Natural killer cell treated with Interleukin-12 subunit alpha and Interleukin-12 subunit beta and Interleukin-15 and Interleukin-18, amount 100 ng/mL, for 72 hours (primary cell): ENCODE results near the gene MALRD1. TPM values are rescaled to one million over a fixed set of nuclear protein-coding genes. Genes with fewer than 3 reads are reported as not detected.
"Not testable (repeated sequence)": the region's sequence is repeated elsewhere in the genome, so short reads cannot be mapped to it uniquely, and the experiment has no call there.

Source experiments
- ATAC-seq, 2 donors: fragments of 150-1000 bp; cut with Tn5 transposase in 1 of 2; sonication (Bioruptor Pico), chemical (Tn5 transposase) in 1 of 2; 2 replicates each; pipeline ENCODE4 v1.10.0; 2021
- DNase-seq: peaks from one replicate; pipeline ENCODE4 v3.0.0; 2022; ENCODE audit warnings: low spot score
- H3K27ac Mint-ChIP-seq, 2 donors: 1 replicate in 1 of 2; 2 replicates in 1 of 2; pipeline ENCODE4 v1.8.0; 2022; ENCODE audit warnings: mixed read lengths in 2 of 2, mild to moderate bottlenecking in 1 of 2, moderate library complexity in 1 of 2
- H3K27me3 Mint-ChIP-seq, 2 donors: 1 replicate in 1 of 2; 2 replicates in 1 of 2; pipeline ENCODE4 v1.8.0; 2022; ENCODE audit warnings: mixed read lengths in 2 of 2
- H3K36me3 Mint-ChIP-seq: one replicate; pipeline ENCODE4 v1.8.0; 2022; ENCODE audit warnings: mixed read lengths
- H3K4me1 Mint-ChIP-seq, 2 donors: 1 replicate in 1 of 2; 2 replicates in 1 of 2; pipeline ENCODE4 v1.8.0; 2022; ENCODE audit warnings: low read depth in 2 of 2, mixed read lengths in 2 of 2, mild to moderate bottlenecking in 1 of 2
- H3K4me3 Mint-ChIP-seq: one replicate; pipeline ENCODE4 v1.8.0; 2022; ENCODE audit warnings: mixed read lengths
- H3K9me3 Mint-ChIP-seq: 2 replicates; pipeline ENCODE4 v1.8.0; 2022; ENCODE audit warnings: mixed read lengths
- total RNA-seq, 2 donors: library from RNA; stranded (reverse); gene quantifications; one replicate each; pipeline ENCODE4 v1.2.3, GENCODE V29; 2022

The MALRD1 gene
- total RNA-seq, 2 donors from 2014 or later: 0.39 TPM; not detected in 1

DNA sequence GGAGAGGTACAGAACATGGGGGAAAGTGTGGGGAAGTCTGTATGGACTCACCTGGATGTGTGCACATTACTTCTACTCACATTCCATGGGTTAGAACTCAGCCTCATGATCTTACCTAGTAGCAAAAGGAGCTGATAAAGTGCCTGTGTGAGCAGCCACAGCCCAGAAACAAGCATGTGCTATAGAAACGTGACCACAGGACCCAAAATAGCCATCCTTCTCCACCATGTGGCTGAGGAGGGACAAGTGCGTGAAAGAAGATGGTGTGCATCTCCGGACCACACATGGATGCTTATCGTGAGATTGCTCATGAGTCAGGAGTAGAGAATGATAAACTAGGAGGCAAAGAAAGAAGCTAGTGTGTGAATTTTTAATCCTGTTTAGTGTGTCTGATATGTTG, 431.3 kb downstream of the MALRD1 start:
- no peak overlapping the region for H3K27ac Mint-ChIP-seq
- H3K9me3 Mint-ChIP-seq: peaks cover 9% of the 10 kb centered on the region
- H3K4me3 Mint-ChIP-seq: no peak overlapping the region
- no peaks in the 10 kb centered on the region for H3K4me1 Mint-ChIP-seq
- no peak for ATAC-seq
- DNase-seq: no peak
- no peaks in the 10 kb centered on the region for H3K27me3 Mint-ChIP-seq
- no peaks in the 10 kb centered on the region for H3K36me3 Mint-ChIP-seq

- no peak for ATAC-seq
- no peak overlapping the region for H3K27ac Mint-ChIP-seq
Measured at GRCh38 chr10:19480353-19480752, 431.8 kb downstream of the MALRD1 start.

DNA sequence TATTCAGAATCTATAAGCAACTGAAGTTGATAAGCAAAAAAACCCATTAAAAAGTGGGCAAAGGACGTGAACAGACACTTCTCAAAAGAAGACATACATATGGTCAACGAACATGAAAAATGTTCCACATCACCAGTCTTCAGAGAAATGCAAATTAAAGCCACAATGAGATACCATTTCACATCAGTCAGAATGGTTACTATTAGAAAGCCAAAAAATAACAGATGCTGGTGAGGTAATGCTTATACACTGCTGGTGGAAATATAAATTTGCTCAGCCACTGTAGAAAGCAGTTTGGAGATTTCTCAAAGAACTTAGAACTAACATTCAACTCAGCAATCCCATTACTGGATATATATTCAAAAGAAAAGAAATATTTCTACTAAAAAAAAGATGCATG, 434.8 kb downstream of the MALRD1 start:
- DNase-seq (no peak), ATAC-seq (no peak)
- no peak overlapping the region for H3K27ac Mint-ChIP-seq
- H3K27me3 Mint-ChIP-seq: no peaks in the 10 kb centered on the region
- H3K36me3 Mint-ChIP-seq: no peaks in the 10 kb centered on the region
- H3K9me3 Mint-ChIP-seq: peaks cover 15% of the 10 kb centered on the region
- H3K4me3 Mint-ChIP-seq: no peak overlapping the region
- peaks cover 0 to 3% of the 10 kb centered on the region in 2 donors for H3K4me1 Mint-ChIP-seq

More at GRCh38 chr10:19480353-19480752, 431.8 kb downstream of the MALRD1 start:
- DNase-seq: no peak
- H3K4me3 Mint-ChIP-seq: no peak overlapping the region
- no peaks in the 10 kb centered on the region for H3K4me1 Mint-ChIP-seq
- peaks cover 11% of the 10 kb centered on the region for H3K9me3 Mint-ChIP-seq
- no peaks in the 10 kb centered on the region for H3K27me3 Mint-ChIP-seq
- no peaks in the 10 kb centered on the region for H3K36me3 Mint-ChIP-seq

DNA sequence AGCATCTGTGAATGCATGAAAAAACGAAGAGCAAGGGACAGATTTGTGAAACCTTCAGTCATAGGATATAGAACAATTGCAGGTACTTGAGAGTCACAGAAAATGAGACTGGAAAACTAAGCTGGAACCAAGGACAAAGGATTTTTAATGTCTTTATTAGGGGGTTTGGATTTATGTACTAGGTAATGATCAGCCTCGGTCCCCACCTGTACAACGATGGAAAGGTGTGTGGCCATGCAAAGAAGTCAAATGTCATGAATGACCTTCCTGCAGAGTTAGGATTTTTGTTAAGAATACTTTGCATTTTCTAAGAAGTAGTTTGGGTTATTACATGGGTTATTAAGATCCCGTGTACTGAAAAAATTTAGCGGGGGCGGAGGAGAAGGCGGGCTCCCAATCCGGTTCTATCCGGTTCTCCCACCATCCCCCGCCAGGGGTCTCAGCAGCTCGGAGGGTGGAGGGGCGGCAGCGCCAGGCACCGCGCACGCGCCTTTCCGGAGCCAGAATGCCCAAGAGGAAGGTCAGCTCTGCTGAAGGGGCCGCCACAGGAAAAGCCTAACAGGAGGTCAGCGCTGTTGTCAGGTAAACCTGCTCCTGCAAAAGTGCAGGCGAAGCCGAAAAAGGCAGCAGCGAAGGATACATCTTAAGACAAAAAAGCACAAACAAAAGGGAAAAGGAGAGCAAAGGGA, 440.1 kb downstream of the MALRD1 start:
- Mint-ChIP-seq H3K4me1 (peaks cover 5 to 6% of the 10 kb centered on the region in 2 donors), H3K9me3 (peaks cover 17% of the 10 kb centered on the region), H3K4me3 (peak overlapping the region; percentile 7), H3K27ac (no peak overlapping the region), H3K36me3 (no peaks in the 10 kb centered on the region), H3K27me3 (no peaks in the 10 kb centered on the region)
- ATAC-seq (no peak), DNase-seq (no peak)

- H3K27me3 Mint-ChIP-seq: no peaks in the 10 kb centered on the region
- H3K4me3 Mint-ChIP-seq: no peak overlapping the region
- H3K9me3 Mint-ChIP-seq: peaks cover 18% of the 10 kb centered on the region
- no peaks in the 10 kb centered on the region for H3K36me3 Mint-ChIP-seq
- DNase-seq (no peak), ATAC-seq (no peak)
- no peak overlapping the region for H3K27ac Mint-ChIP-seq
- peaks cover 5 to 6% of the 10 kb centered on the region in 2 donors for H3K4me1 Mint-ChIP-seq
Measured at GRCh38 chr10:19491166-19491565, 442.6 kb downstream of the MALRD1 start.

GRCh38 chr10:19493917-19494316, 445.3 kb downstream of the MALRD1 start:
- ATAC-seq (no peak), DNase-seq (no peak)
- Mint-ChIP-seq H3K4me3 (no peak overlapping the region), H3K27me3 (no peaks in the 10 kb centered on the region), H3K36me3 (no peaks in the 10 kb centered on the region), H3K9me3 (peaks cover 14% of the 10 kb centered on the region), H3K4me1 (peaks cover 3 to 4% of the 10 kb centered on the region in 2 donors), H3K27ac (no peak overlapping the region)

GRCh38 chr10:19497026-19497425, 448.4 kb downstream of the MALRD1 start:
- Mint-ChIP-seq H3K27me3 (peaks cover 0 to 2% of the 10 kb centered on the region in 2 donors), H3K4me3 (no peak overlapping the region), H3K9me3 (peaks cover 15% of the 10 kb centered on the region), H3K27ac (no peak overlapping the region), H3K36me3 (no peaks in the 10 kb centered on the region), H3K4me1 (no peaks in the 10 kb centered on the region)
- no peak for ATAC-seq
- no peak for DNase-seq

DNA sequence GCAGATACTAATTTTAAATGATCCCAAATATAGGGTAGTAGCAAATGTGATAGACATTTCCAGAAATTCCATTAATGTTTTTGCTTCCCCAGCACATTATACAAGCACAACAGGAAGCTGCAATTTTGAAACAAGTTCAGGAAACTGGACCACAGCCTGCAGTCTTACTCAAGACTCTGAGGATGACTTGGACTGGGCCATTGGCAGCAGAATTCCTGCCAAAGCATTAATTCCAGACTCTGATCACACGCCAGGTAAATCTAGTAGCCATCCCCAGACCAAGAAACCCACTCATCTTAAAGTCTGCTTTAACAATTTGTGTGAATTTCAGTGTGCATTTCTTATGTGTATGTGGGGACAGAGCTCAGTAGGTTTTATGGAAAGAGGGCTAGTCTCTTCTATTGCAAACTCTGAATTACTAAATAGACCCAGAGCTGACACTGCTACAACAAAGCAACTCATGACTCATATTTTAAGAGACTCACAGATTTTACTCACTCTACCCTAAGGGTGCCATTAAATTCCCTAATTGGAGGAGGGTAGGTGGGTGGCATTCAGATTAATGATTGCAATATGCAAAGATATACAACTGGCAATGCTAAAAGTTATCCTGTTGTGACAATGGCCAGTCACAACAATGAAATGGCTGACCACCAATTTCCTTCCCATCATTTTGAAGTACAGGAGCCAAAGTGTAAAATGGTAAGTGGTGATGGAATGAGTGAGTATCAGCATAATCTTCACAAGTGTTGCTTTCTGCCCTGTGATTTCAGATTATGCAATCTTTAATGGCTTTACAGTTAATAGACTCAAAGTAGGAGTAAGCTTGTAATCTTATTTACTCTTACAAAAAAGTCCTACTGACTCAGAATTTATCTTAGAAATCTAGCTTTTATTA, 450.0 kb downstream of the MALRD1 start:
- no peak for ATAC-seq
- Mint-ChIP-seq H3K9me3 (peaks cover 11% of the 10 kb centered on the region), H3K4me3 (no peak overlapping the region), H3K36me3 (no peaks in the 10 kb centered on the region), H3K27ac (no peak overlapping the region), H3K27me3 (peaks cover 0 to 2% of the 10 kb centered on the region in 2 donors), H3K4me1 (no peaks in the 10 kb centered on the region)
- no peak for DNase-seq

GRCh38 chr10:19499291-19499770, 450.7 kb downstream of the MALRD1 start:
- H3K27ac Mint-ChIP-seq: no peak overlapping the region
- no peaks in the 10 kb centered on the region for H3K36me3 Mint-ChIP-seq
- no peak for DNase-seq
- H3K4me1 Mint-ChIP-seq: no peaks in the 10 kb centered on the region
- no peak overlapping the region for H3K4me3 Mint-ChIP-seq
- H3K9me3 Mint-ChIP-seq: peaks cover 5% of the 10 kb centered on the region
- no peak for ATAC-seq
- H3K27me3 Mint-ChIP-seq: peaks cover 0 to 2% of the 10 kb centered on the region in 2 donors

GRCh38 chr10:19500959-19501358, 452.4 kb downstream of the MALRD1 start:
- DNase-seq (no peak), ATAC-seq (no peak)
- H3K4me3 Mint-ChIP-seq: no peak overlapping the region
- H3K4me1 Mint-ChIP-seq: no peaks in the 10 kb centered on the region
- H3K36me3 Mint-ChIP-seq: no peaks in the 10 kb centered on the region
- H3K27ac Mint-ChIP-seq: no peak overlapping the region
- peaks cover 0 to 2% of the 10 kb centered on the region in 2 donors for H3K27me3 Mint-ChIP-seq
- H3K9me3 Mint-ChIP-seq: peaks cover 4% of the 10 kb centered on the region

GRCh38 chr10:19505320-19506312, 457.0 kb downstream of the MALRD1 start:
- no peak overlapping the region for H3K4me3 Mint-ChIP-seq
- H3K9me3 Mint-ChIP-seq: no peaks in the 10 kb centered on the region
- H3K36me3 Mint-ChIP-seq: no peaks in the 10 kb centered on the region
- H3K27ac Mint-ChIP-seq: no peak overlapping the region
- DNase-seq (no peak), ATAC-seq (no peak)
- no peaks in the 10 kb centered on the region for H3K4me1 Mint-ChIP-seq
- H3K27me3 Mint-ChIP-seq: no peaks in the 10 kb centered on the region

- not testable (repeated sequence) for H3K36me3 Mint-ChIP-seq, ATAC-seq, H3K9me3 Mint-ChIP-seq, DNase-seq, H3K4me1 Mint-ChIP-seq, H3K27me3 Mint-ChIP-seq, H3K27ac Mint-ChIP-seq, H3K4me3 Mint-ChIP-seq
Measured at GRCh38 chr10:19510005-19510732, 461.6 kb downstream of the MALRD1 start.

GRCh38 chr10:19518109-19518508, 469.5 kb downstream of the MALRD1 start:
- Mint-ChIP-seq H3K36me3 (no peaks in the 10 kb centered on the region), H3K4me1 (no peaks in the 10 kb centered on the region), H3K27ac (no peak overlapping the region), H3K27me3 (no peaks in the 10 kb centered on the region), H3K4me3 (no peak overlapping the region), H3K9me3 (peaks cover 1% of the 10 kb centered on the region)
- no peak for ATAC-seq
- no peak for DNase-seq
